Aorta (tissue), 5 donors: Measurements from ENCODE around the gene NREP. TPM values are rescaled to one million over a fixed set of nuclear protein-coding genes. Genes with fewer than 3 reads are reported as not detected.
A peak's percentile ranks its signal among the peaks of the same experiment; 100 is the strongest.

Source experiments
- ATAC-seq: fragments of 200-7000 bp; cut with Tn5 transposase; one replicate; pipeline ENCODE4 v1.9.1; 2022; ENCODE audit warnings: moderate library complexity; ENCODE audit not compliant: low FRiP score
- DNase-seq, 2 donors: peaks; one replicate each; pipeline ENCODE4 v3.0.0-alpha.2; 2020
- H3K27ac ChIP-seq, 2 donors: one replicate each; pipeline ENCODE4 v1.5.1; 2013; ENCODE audit warnings: low read length in 2 of 2, mild to moderate bottlenecking in 2 of 2, moderate library complexity in 2 of 2, control low read depth in 1 of 2, inconsistent platforms in 1 of 2, low read depth in 1 of 2
- H3K27me3 ChIP-seq, 2 donors: one replicate each; pipeline ENCODE4 v1.6.1; 2013; ENCODE audit warnings: control low read depth in 1 of 2, low read length in 1 of 2, mild to moderate bottlenecking in 1 of 2, moderate library complexity in 1 of 2; ENCODE audit not compliant: insufficient read depth in 2 of 2, control insufficient read depth in 1 of 2
- H3K36me3 ChIP-seq, 2 donors: one replicate each; pipeline ENCODE4 v1.6.1; 2013; ENCODE audit warnings: control low read depth in 1 of 2, low read length in 1 of 2, mild to moderate bottlenecking in 1 of 2; ENCODE audit not compliant: insufficient read depth in 2 of 2, control insufficient read depth in 1 of 2
- H3K4me1 ChIP-seq, 2 donors: one replicate each; pipeline ENCODE4 v1.6.1; 2013; ENCODE audit warnings: low read length in 2 of 2, control low read depth in 1 of 2, mild to moderate bottlenecking in 1 of 2, moderate library complexity in 1 of 2; ENCODE audit not compliant: insufficient read depth in 2 of 2, control insufficient read depth in 1 of 2
- H3K4me3 ChIP-seq, 2 donors: one replicate each; pipeline ENCODE4 v1.5.1; 2013; ENCODE audit warnings: low read length in 2 of 2, control low read depth in 1 of 2, mild to moderate bottlenecking in 1 of 2
- H3K9me3 ChIP-seq: one replicate; pipeline ENCODE4 v1.6.1; 2013; ENCODE audit warnings: mild to moderate bottlenecking, low read length; ENCODE audit not compliant: control insufficient read depth
- WGBS, 2 donors: extraction: QIAGEN DNeasy Blood & Tissue Kit; methylation state at CpG; one replicate each; pipeline ENCODE4 v1.1.7; 2013; 5-methylcytosine and 5-hydroxymethylcytosine counted together
- intact Hi-C, 2 donors: fragments of 100-400 bp; cut with DNase I; formaldehyde crosslinking; loops; one replicate each; pipeline versions ENCODE4 v1.14.2 to v1.15.0; 2022
- long read RNA-seq, 2 donors: library from polyadenylated mRNA; unstranded; transcript quantifications; one replicate each; pipeline ENCODE4 v2.0.0, GENCODE V29; 2020 to 2021
- polyA plus RNA-seq, 2 donors: library from polyadenylated mRNA; stranded (reverse); fragments of 200-250 nt; gene quantifications; one replicate each; pipeline ENCODE4 v1.2.3, GENCODE V29; 2013
- total RNA-seq, 2 donors: library from RNA; stranded (reverse); fragmentation: NEBNext Ultra II Directional; extraction: Animal tissue kit (Norgen Biotek cat#: 25700); gene quantifications; one replicate each; pipeline ENCODE4 v1.2.1, GENCODE V29; 2021
- donor health status: healthy with polysubstance abuse.
- donor health status: Bipolar disorder and iron deficiency.
- donor health status: DM: no; HTN: no; CAD: no.
- donor health status: DM: no; HTN: no; CAD: no.
- donor health status: DM: yes; HTN: yes; CAD: no.

NREP gene, protein sequence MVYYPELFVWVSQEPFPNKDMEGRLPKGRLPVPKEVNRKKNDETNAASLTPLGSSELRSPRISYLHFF
- total RNA-seq (10 to 100 TPM; 26.1 to 33.7 TPM), polyA plus RNA-seq (10 to 100 TPM in 1 of 2 donors, 1 to 10 TPM in 1; 8.3 to 18.3 TPM)
- long read RNA-seq, donor 1, transcript NREP-201 (4 exons, 2,013 nt) = major isoform, 10 of 30 reads
- long read RNA-seq, donor 1, partial matches to known transcripts = 1 of 30 reads
- long read RNA-seq, donor 1, other reads (novel, unspliced or antisense) = 10 of 30 reads
- long read RNA-seq, donor 2, partial matches to known transcripts = 0 of 9 reads
- long read RNA-seq, donor 2, other reads (novel, unspliced or antisense) = 3 of 9 reads

DNA sequence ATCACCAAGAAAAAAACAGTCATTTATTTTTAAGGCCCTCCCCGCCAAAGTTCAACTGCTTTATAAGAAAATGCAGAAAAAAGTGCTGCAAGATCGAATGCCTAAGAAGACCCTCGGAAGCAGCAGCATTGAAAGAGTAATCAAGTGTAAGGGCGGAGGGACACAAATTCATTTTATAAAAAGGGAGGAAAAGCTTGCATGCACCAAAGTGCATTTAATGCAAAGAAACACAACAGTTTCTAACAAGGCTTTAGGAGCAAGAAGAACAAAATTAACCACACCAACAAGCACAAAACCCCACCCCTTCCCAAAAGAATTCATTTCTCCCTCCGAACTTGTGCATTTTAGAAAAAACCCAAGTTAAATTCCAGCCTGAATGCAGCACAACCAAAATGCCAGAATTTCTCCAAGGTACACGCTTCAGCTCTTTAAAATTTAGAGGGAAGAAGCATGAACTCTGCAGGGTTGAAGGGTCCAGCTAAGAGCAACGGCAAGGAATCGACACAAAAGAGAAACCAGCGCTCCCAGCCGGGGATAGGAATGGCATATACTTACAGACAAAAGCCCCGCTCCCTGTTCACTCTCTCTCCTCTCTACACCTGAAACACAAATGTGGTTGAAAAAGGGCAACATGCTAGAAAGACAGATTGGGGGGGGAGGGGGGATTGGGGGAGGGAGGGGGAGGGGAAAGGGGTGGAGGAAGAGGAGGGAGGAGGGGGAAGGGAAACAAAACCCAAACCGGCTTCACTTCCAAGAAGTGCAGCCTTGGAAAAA, at the start of gene NREP:
Gene NREP, minus strand, starts transcription at position 614 of the 774 bp plus-strand sequence. CDS start 1,422 bp downstream, outside the sequence.
- no peaks in the 10 kb centered on the region for H3K27me3 ChIP-seq
- no peaks in the 10 kb centered on the region for H3K9me3 ChIP-seq
- H3K4me1 ChIP-seq = no peaks in the 10 kb centered on the region
- WGBS, 2 donors = 1% methylated on average over 12 of the region's 12 CpGs
- H3K4me3 ChIP-seq = peak within 1 kb of the TSS; percentile 62 to 82
- peak within 1 kb of the TSS; percentile 74 to 88 for H3K27ac ChIP-seq
- no peaks in the 10 kb centered on the region for H3K36me3 ChIP-seq
- intact Hi-C loops = loop anchor here in 1 of 2 donors (5.0 to 10.0 kb wide), 5 partner anchors 99 to 948 kb away; no protein-coding TSS in a partner anchor
- no peak for DNase-seq
- ATAC-seq = peak; percentile 54

DNA sequence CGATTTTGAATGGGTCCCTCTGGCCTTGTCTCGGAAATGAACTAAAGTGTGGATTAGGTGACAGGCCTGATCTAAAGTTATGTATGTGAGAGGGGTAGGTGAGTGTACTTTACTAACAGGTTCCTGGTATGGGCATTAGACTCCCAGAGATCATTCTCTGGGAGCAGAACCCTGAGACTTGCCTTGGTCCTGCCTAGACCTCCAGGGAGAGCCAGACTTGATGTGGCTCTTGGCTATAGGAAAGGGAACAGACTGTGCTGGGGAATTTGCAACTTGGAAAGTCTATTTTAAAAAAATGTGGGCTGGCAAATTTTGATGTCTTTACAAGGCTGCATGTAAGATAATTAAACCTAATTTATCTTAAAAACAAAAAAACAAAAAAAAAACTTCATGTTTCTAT, 49.8 kb upstream of the NREP start:
- no peak overlapping the region for H3K4me3 ChIP-seq
- H3K9me3 ChIP-seq = no peaks in the 10 kb centered on the region
- DNase-seq (no peak), ATAC-seq (peak; percentile 52)
- intact Hi-C loops = no loop called here
- H3K4me1 ChIP-seq = peaks cover 0 to 4% of the 10 kb centered on the region in 2 donors
- H3K36me3 ChIP-seq = no peaks in the 10 kb centered on the region
- 25 to 37% methylated on average over 2 of the region's 2 CpGs for WGBS, 2 donors
- peak overlapping the region in 1 of 2 donors; percentile 54 for H3K27ac ChIP-seq
- no peaks in the 10 kb centered on the region for H3K27me3 ChIP-seq

DNA sequence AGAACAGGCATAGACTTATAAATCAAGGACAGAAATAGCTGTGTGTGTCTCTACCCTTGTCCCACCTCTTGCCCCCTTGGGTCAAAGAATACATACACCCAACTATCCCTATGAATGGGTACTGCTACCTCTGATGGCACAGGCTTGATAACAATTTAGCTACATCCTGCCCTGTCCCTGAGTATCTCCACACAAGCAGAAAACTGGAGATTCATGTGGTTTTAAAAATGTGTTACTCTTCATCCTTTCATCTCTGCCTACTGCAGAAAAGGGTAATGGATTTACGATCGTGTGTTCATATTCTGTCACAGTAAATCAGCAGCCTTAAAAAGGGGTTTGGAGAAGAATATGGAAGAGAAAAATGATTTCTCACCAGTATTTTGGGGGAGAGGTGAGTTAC, 49.2 kb upstream of the NREP start:
- H3K27ac ChIP-seq = no peak overlapping the region
- H3K4me3 ChIP-seq = no peak overlapping the region
- intact Hi-C loops = no loop called here
- ATAC-seq (no peak), DNase-seq (no peak)
- no peaks in the 10 kb centered on the region for H3K9me3 ChIP-seq
- no peaks in the 10 kb centered on the region for H3K27me3 ChIP-seq
- WGBS, 2 donors = 86% methylated on average over 2 of the region's 2 CpGs
- no peaks in the 10 kb centered on the region for H3K36me3 ChIP-seq
- peaks cover 0 to 2% of the 10 kb centered on the region in 2 donors for H3K4me1 ChIP-seq

DNA sequence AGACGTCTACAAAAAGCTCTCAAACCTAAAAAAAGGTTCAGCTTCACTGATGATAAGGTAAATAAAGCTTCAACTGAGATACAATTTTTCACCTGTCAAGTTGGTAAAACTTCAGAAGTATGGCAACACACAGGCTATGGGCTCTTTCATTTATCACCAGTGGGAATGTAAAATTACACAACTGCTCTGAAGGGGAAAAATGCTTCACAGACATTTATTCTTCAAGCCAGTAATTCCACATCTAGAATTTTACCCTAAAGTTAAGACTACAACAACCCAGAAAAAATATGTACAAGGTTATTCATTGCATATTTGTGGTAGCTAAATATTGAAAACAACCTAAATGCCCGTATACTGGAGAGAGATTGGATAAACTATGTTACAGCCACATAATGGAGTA, 48.1 kb upstream of the NREP start:
- Histone ChIP-seq H3K27me3 (no peaks in the 10 kb centered on the region), H3K27ac (no peak overlapping the region), H3K4me1 (peaks cover 0 to 2% of the 10 kb centered on the region in 2 donors), H3K4me3 (no peak overlapping the region), H3K9me3 (no peaks in the 10 kb centered on the region), H3K36me3 (no peaks in the 10 kb centered on the region)
- no peak for ATAC-seq
- 82 to 91% methylated on average over 2 of the region's 2 CpGs for WGBS, 2 donors
- no peak for DNase-seq
- intact Hi-C loops = no loop called here

DNA sequence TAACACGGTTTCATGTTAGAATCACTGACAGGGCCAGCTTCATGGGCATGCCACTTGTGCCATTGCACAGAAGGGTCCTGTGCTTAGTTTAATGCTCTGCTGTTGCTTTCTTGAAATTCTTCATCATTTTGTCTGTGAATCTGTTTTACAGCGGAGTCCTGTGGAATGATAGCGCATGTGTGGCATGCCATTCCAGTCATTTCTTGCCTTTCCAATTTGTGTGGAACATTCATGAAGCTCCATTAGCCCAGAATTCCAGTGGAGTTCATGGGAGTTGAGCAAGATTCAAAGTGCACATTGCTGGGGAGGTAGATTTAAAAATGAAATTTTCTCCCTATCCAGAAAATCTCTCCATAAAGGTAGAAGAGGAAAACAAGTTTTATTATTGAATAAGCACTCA, 43.4 kb upstream of the NREP start:
- Histone ChIP-seq H3K4me3 (no peak overlapping the region), H3K4me1 (no peaks in the 10 kb centered on the region), H3K27me3 (no peaks in the 10 kb centered on the region), H3K27ac (no peak overlapping the region), H3K36me3 (no peaks in the 10 kb centered on the region), H3K9me3 (no peaks in the 10 kb centered on the region)
- WGBS, 2 donors = 81 to 98% methylated on average over 3 of the region's 3 CpGs
- ATAC-seq = no peak
- no peak for DNase-seq
- intact Hi-C loops = no loop called here

DNA sequence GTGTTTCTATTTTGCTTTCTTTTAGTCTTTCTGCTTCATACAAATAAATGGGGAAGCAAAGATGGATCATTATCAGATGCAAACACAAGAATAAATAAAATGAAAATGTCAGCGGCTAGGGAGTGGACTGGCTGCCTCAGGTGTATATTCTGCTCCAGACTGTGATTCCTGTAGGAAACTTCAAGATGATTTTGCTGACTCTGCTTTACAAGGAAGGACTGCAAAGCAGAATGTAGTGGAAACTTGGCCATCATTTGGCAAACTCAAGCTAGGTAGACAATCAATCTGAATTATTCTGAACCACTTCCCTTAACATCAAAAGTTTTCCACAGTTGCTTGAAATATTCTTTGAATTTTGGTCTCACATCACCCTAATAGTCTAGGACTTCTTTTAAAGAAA, 38.1 kb upstream of the NREP start:
- H3K4me3 ChIP-seq = no peak overlapping the region
- intact Hi-C loops = no loop called here

DNA sequence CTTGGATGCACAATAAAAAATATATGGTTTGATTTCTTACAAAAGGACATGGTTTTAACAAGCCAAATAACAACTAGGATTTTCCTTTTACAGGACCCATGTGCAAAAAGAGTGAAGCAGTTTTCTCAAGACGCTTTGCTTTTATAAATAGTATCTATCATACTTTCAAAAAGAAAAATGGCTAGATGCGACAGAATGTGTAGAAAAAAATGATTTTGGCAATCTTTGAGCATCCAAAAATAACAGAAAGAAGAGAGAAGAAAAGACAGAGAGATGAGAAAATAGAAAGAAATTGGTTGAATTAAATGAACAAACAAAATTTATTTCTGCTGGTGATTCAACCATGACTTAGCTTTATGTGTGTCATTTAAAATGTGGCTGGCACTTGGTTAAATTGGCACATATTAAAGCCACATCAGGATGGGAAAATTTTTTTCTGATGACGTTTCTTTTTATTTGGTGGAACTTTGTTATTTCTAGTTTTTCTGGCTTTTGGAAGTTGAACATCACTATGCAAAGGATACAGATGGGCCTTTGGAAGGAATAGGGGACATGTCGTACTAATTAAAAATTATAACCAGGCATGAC, 35.6 kb upstream of the NREP start:
- 4 to 7% methylated on average over 4 of the region's 4 CpGs for WGBS, 2 donors
- intact Hi-C loops = no loop called here
- ATAC-seq = no peak

More for the DNA sequence above, 38.1 kb upstream of the NREP start:
- Histone ChIP-seq H3K36me3 (no peaks in the 10 kb centered on the region), H3K27me3 (no peaks in the 10 kb centered on the region), H3K4me1 (no peaks in the 10 kb centered on the region), H3K9me3 (no peaks in the 10 kb centered on the region), H3K27ac (no peak overlapping the region)
- WGBS, 2 donors = 93 to 97% methylated on average over 1 of the region's 1 CpG
- ATAC-seq (no peak), DNase-seq (no peak)

DNA sequence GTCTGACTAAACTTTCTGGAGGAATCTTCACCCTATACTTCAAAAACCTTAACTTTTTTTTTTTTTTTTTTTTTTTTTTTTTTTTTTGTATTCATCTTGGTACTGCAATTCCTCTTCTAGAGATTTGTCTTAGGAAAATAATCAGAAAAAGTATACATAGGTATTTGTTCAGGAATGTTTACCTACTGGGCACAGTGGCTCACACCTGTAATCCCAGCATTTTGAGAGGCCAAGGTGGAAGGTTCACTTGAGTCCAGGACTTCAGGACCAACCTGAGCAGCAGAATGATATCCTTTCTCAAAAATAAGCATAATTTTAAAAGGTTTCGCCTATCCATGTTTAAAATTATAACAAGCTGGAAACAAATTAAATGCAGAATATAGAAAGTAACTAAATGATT, 33.3 kb upstream of the NREP start:
- no peak for ATAC-seq
- Histone ChIP-seq H3K9me3 (no peaks in the 10 kb centered on the region), H3K4me1 (no peaks in the 10 kb centered on the region), H3K27ac (no peak overlapping the region), H3K27me3 (no peaks in the 10 kb centered on the region), H3K4me3 (no peak overlapping the region), H3K36me3 (no peaks in the 10 kb centered on the region)
- intact Hi-C loops = no loop called here
- 98 to 100% methylated on average over 1 of the region's 1 CpG for WGBS, 2 donors
- DNase-seq = no peak

More for the DNA sequence above, 35.6 kb upstream of the NREP start:
- H3K4me1 ChIP-seq = no peaks in the 10 kb centered on the region
- no peak overlapping the region for H3K27ac ChIP-seq
- H3K4me3 ChIP-seq = no peak overlapping the region
- no peaks in the 10 kb centered on the region for H3K27me3 ChIP-seq
- no peak for DNase-seq
- H3K9me3 ChIP-seq = no peaks in the 10 kb centered on the region
- H3K36me3 ChIP-seq = no peaks in the 10 kb centered on the region
